Endothelial cell of umbilical vein (primary cell): ENCODE results near the gene TM9SF3. TPM values are rescaled to one million over a fixed set of nuclear protein-coding genes. Genes with fewer than 3 reads are reported as not detected.

ENCODE experiments used
- BruUV-seq: library from RNA; stranded (reverse); fragments of 400-500 nt; replicated peaks from 2 replicates; lab custom pipeline; 2021; lab: Mats Ljungman, UMichigan
- CTCF ChIA-PET: fragments of 300-600, 350-600 bp; sonication (Branson Sonifier 250); formaldehyde crosslinking; loops from one replicate; lab custom pipeline; 2021; ENCODE audit warnings: antibody characterized with exemption, inconsistent platforms; lab: Charles Lee
- POLR2A ChIA-PET: fragments of 300-600, 350-600 bp; sonication (Branson Sonifier 250); formaldehyde crosslinking; loops from one replicate; lab custom pipeline; 2021; ENCODE audit warnings: antibody characterized with exemption, inconsistent platforms; lab: Charles Lee
- DNase-seq: peaks from one replicate; pipeline ENCODE4 v3.0.0-alpha.2; 2011; ENCODE audit warnings: low read depth, low spot score
- FAIRE-seq: peaks from 2 replicates; lab custom pipeline; 2011; peaks lifted over from hg19 to GRCh38; lab: Jason Lieb, UNC
- H2AFZ ChIP-seq: 2 replicates; pipeline ENCODE4 v1.6.0; 2012; ENCODE audit warnings: low read depth, low read length, control low read depth, inconsistent platforms
- H3K27ac ChIP-seq: 2 replicates; pipeline ENCODE4 v1.5.1; 2011; ENCODE audit warnings: low read depth, mild to moderate bottlenecking, control low read depth, low read length, moderate library complexity; ENCODE audit not compliant: insufficient read depth
- H3K27me3 ChIP-seq, 2 experiments: 2 replicates each; pipeline versions ENCODE4 v1.6.0 to v1.6.1; 2011; ENCODE audit warnings: low read length in 2 of 2, mixed read lengths in 1 of 2; ENCODE audit not compliant: control insufficient read depth in 2 of 2, insufficient read depth in 2 of 2
- H3K36me3 ChIP-seq, 2 experiments: 2 replicates in 1 of 2; 3 replicates in 1 of 2; pipeline ENCODE4 v1.5.1; 2011; ENCODE audit warnings: low read length in 2 of 2, mild to moderate bottlenecking in 1 of 2, moderate library complexity in 1 of 2; ENCODE audit not compliant: control insufficient read depth in 2 of 2, insufficient read depth in 2 of 2; ENCODE audit errors: extremely low read depth in 1 of 2
- H3K4me1 ChIP-seq: 3 replicates; pipeline ENCODE4 v1.5.1; 2011; ENCODE audit warnings: mild to moderate bottlenecking, low read length; ENCODE audit not compliant: control insufficient read depth, insufficient read depth; ENCODE audit errors: extremely low read depth
- H3K4me2 ChIP-seq: 2 replicates; pipeline ENCODE4 v1.6.1; 2011; ENCODE audit warnings: low read length, control low read depth, mixed read lengths; ENCODE audit not compliant: insufficient read depth
- H3K4me3 ChIP-seq, 3 experiments: fragments of 200-600 bp in 1 of 3; sonication (generic), shearing (Covaris generic) in 1 of 3; replicated peaks in 1 of 3; 2 replicates each; pipeline ENCODE4 v1.5.1; 2011 to 2016; ENCODE audit warnings: control low read depth in 3 of 3, low read length in 3 of 3, mild to moderate bottlenecking in 2 of 3, inconsistent platforms in 1 of 3, low read depth in 1 of 3, moderate library complexity in 1 of 3; ENCODE audit not compliant: insufficient read depth in 1 of 3
- H3K79me2 ChIP-seq: 2 replicates; pipeline ENCODE4 v1.6.0; 2012; ENCODE audit warnings: low read length, inconsistent platforms; ENCODE audit not compliant: control insufficient read depth, insufficient read depth
- H3K9ac ChIP-seq: replicated peaks from 2 replicates; pipeline ENCODE3; 2011; ENCODE audit warnings: low read length, control low read depth; ENCODE audit not compliant: insufficient read depth; ENCODE audit errors: extremely low read depth
- H3K9me1 ChIP-seq: replicated peaks from 3 replicates; pipeline ENCODE4 v1.6.0; 2011; ENCODE audit warnings: mild to moderate bottlenecking, low read length; ENCODE audit not compliant: control insufficient read depth, insufficient read depth; ENCODE audit errors: extremely low read depth
- H3K9me3 ChIP-seq: replicated peaks from 2 replicates; pipeline ENCODE4 v1.5.1; 2012; ENCODE audit warnings: low read length, inconsistent platforms; ENCODE audit not compliant: control insufficient read depth, insufficient read depth
- H4K20me1 ChIP-seq: replicated peaks from 2 replicates; pipeline ENCODE3; 2011; ENCODE audit warnings: mild to moderate bottlenecking, low read length; ENCODE audit not compliant: control insufficient read depth, insufficient read depth; ENCODE audit errors: extremely low read depth
- EZH2 ChIP-seq: IDR thresholded peaks from 2 replicates; pipeline ENCODE4 v1.6.1; 2012; ENCODE audit warnings: borderline replicate concordance, low read depth, mild to moderate bottlenecking, moderate library complexity, low read length, inconsistent platforms; ENCODE audit not compliant: severe bottlenecking
- FOS ChIP-seq: IDR thresholded peaks from 2 replicates; pipeline ENCODE4 v1.6.1; 2011; ENCODE audit warnings: mild to moderate bottlenecking, low read length, moderate library complexity, borderline replicate concordance; ENCODE audit not compliant: insufficient read depth
- GATA2 ChIP-seq: IDR thresholded peaks from 2 replicates; pipeline ENCODE4 v1.7.0; 2011; ENCODE audit warnings: low read depth, mild to moderate bottlenecking, moderate library complexity, mixed read lengths, low read length; ENCODE audit not compliant: insufficient read length, insufficient read depth
- JUN ChIP-seq: IDR thresholded peaks from 2 replicates; pipeline ENCODE4 v1.6.1; 2011; ENCODE audit warnings: borderline replicate concordance, low read depth; ENCODE audit not compliant: insufficient read length, insufficient read depth
- MYC ChIP-seq: IDR thresholded peaks from one replicate; pipeline ENCODE4 v1.6.1; 2011; ENCODE audit warnings: mild to moderate bottlenecking, low read depth, low read length
- POLR2A ChIP-seq: IDR thresholded peaks from 2 replicates; pipeline ENCODE4 v1.6.1; 2012; ENCODE audit warnings: low read depth, mild to moderate bottlenecking, control low read depth, low read length
- POLR2AphosphoS5 ChIP-seq: IDR thresholded peaks from 2 replicates; pipeline ENCODE4 v1.6.1; 2012; ENCODE audit warnings: low read depth, mild to moderate bottlenecking, control low read depth, low read length, moderate library complexity; ENCODE audit not compliant: insufficient read depth
- dilution Hi-C: fragments of 300-500 bp; cut with MboI; formaldehyde crosslinking; loops from one replicate; pipeline ENCODE4 v1.15.0; 2019; ENCODE audit warnings: low sequenced_read_pairs; ENCODE audit not compliant: extremely low pct_ligation_motif_present
- intact Hi-C: fragments of 100-400 bp; cut with micrococcal nuclease; formaldehyde crosslinking; loops from one replicate; pipeline ENCODE4 v1.10.0; 2022
- polyA plus RNA-seq, 4 experiments: library from polyadenylated mRNA; depleted of rRNA in 3 of 4; stranded (reverse) in 3 of 4; unstranded in 1 of 4; fragments of >200 nt; gene quantifications; 2 replicates each; pipeline versions ENCODE4 v1.2.1 to v1.2.3, GENCODE V29; 2011 to 2012; ENCODE audit warnings: missing spikeins in 1 of 4
- total RNA-seq: library from RNA; stranded (reverse); gene quantifications from 2 replicates; pipeline ENCODE4 v1.2.3, GENCODE V29; 2021
- TF ChIP-seq, protein P1 (sequence below), 2 donors: IDR thresholded peaks; 1 replicate in 1 of 2; 2 replicates in 1 of 2; pipeline ENCODE4 v1.5.1; 2011; ENCODE audit warnings: low read length in 2 of 2, mild to moderate bottlenecking in 2 of 2, moderate library complexity in 2 of 2, control low read depth in 1 of 2, inconsistent platforms in 1 of 2, low read depth in 1 of 2; ENCODE audit not compliant: insufficient read depth in 1 of 2; ENCODE audit errors: extremely low read depth in 1 of 2
- TF ChIP-seq, protein P2 (sequence below): IDR thresholded peaks from 2 replicates; pipeline ENCODE4 v1.6.1; 2011; ENCODE audit not compliant: insufficient read depth, insufficient read length

Gene TM9SF3
- total and polyA plus RNA-seq, 2 donors (not counting 3 experiments of a cell fraction or from before 2014, with no cell fraction given): 133 to 144 TPM

DNA sequence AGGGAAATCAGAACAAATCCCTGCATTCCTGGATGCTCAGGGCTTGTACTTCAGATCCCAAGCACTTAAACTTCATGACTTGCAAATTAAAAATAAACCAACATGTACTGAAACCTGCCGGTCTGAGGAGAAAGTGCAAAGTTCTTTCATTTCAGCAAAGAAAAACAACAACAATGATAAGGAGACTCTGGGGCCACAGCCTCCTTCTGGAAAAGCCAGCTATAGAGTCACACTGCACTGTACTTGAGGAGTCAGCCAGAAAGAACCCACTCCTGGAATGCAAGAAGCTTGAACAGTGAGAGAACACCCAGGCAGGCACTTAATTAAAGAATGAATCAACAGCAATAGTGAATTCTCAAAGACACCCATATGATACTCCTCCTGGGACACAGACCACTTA, 49.7 kb upstream of the TM9SF3 start:
- BruUV-seq: no TSS peak
- no peaks in the 10 kb centered on the region for H3K4me1 ChIP-seq
- no peaks in the 10 kb centered on the region for H3K36me3 ChIP-seq
- DNase-seq (no peak), FAIRE-seq (no peak)
- ChIA-PET CTCF (no interaction called here), POLR2A (no interaction called here)
- no peaks in the 10 kb centered on the region for H3K79me2 ChIP-seq
- no peak for TF ChIP-seq MYC
- TF ChIP-seq, protein P1, sequence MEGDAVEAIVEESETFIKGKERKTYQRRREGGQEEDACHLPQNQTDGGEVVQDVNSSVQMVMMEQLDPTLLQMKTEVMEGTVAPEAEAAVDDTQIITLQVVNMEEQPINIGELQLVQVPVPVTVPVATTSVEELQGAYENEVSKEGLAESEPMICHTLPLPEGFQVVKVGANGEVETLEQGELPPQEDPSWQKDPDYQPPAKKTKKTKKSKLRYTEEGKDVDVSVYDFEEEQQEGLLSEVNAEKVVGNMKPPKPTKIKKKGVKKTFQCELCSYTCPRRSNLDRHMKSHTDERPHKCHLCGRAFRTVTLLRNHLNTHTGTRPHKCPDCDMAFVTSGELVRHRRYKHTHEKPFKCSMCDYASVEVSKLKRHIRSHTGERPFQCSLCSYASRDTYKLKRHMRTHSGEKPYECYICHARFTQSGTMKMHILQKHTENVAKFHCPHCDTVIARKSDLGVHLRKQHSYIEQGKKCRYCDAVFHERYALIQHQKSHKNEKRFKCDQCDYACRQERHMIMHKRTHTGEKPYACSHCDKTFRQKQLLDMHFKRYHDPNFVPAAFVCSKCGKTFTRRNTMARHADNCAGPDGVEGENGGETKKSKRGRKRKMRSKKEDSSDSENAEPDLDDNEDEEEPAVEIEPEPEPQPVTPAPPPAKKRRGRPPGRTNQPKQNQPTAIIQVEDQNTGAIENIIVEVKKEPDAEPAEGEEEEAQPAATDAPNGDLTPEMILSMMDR (IDR thresholded peaks at IDR 0.05; ENCODE audit: extremely low read depth in 1 of 2, insufficient read depth in 1 of 2, low read depth in 1 of 2, low read length in 2 of 2): no peak
- TF ChIP-seq EZH2: no peak
- no peak for TF ChIP-seq GATA2
- no peak for TF ChIP-seq JUN
- TF ChIP-seq, protein P2, sequence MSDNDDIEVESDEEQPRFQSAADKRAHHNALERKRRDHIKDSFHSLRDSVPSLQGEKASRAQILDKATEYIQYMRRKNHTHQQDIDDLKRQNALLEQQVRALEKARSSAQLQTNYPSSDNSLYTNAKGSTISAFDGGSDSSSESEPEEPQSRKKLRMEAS: no peak
- TF ChIP-seq POLR2AphosphoS5: no peak
- TF ChIP-seq FOS: no peak
- TF ChIP-seq POLR2A: no peak
- no peaks in the 10 kb centered on the region for H4K20me1 ChIP-seq
- no peak overlapping the region for H3K4me2 ChIP-seq
- H3K27me3 ChIP-seq: peaks cover 0 to 9% of the 10 kb centered on the region in 2 experiments
- no peak overlapping the region for H2AFZ ChIP-seq
- no peaks in the 10 kb centered on the region for H3K9me3 ChIP-seq
- no peak overlapping the region for H3K4me3 ChIP-seq
- no peaks in the 10 kb centered on the region for H3K9me1 ChIP-seq
- dilution Hi-C loops: no loop called here
- no peak overlapping the region for H3K9ac ChIP-seq
- H3K27ac ChIP-seq: no peak overlapping the region
- intact Hi-C loops: no loop called here
